Spinal cord (tissue), 10 donors: Measurements from ENCODE around the gene DENND1C. TPM values are rescaled to one million over a fixed set of nuclear protein-coding genes. Genes with fewer than 3 reads are reported as not detected.

Experiments
- DNase-seq, 6 donors: peaks; one replicate each; pipeline versions ENCODE4 v3.0.0 to v3.0.0-alpha.2; 2013 to 2015; ENCODE audit warnings: low spot score in 6 of 6, low read depth in 4 of 6
- H3K27ac ChIP-seq: one replicate; pipeline ENCODE4 v1.5.1; 2013; ENCODE audit warnings: low read depth, low read length, control low read depth
- H3K27me3 ChIP-seq: one replicate; pipeline ENCODE4 v1.6.1; 2013; ENCODE audit warnings: low read length; ENCODE audit not compliant: control insufficient read depth, insufficient read depth
- H3K36me3 ChIP-seq: one replicate; pipeline ENCODE4 v1.6.1; 2013; ENCODE audit warnings: low read length; ENCODE audit not compliant: control insufficient read depth, insufficient read depth
- H3K4me1 ChIP-seq: one replicate; pipeline ENCODE4 v1.6.1; 2013; ENCODE audit warnings: low read length; ENCODE audit not compliant: control insufficient read depth, insufficient read depth
- H3K4me3 ChIP-seq: one replicate; pipeline ENCODE4 v1.5.1; 2013; ENCODE audit warnings: low read depth, low read length, control low read depth
- H3K9me3 ChIP-seq: one replicate; pipeline ENCODE4 v1.6.1; 2013; ENCODE audit warnings: low read length; ENCODE audit not compliant: control insufficient read depth, insufficient read depth
- WGBS: methylation state at CpG from one replicate; pipeline ENCODE4 v1.1.5; 2013; ENCODE audit warnings: missing lambda C conversion rate; ENCODE audit not compliant: insufficient coverage; 5-methylcytosine and 5-hydroxymethylcytosine counted together
- long read RNA-seq, 4 donors: transcript quantifications; one replicate each; lab custom pipeline, GENCODE V29; 2026
- polyA plus RNA-seq, 2 donors: library from polyadenylated mRNA; unstranded; fragments of 120-200 nt; gene quantifications; one replicate each; pipeline ENCODE4 v1.2.1, GENCODE V29; 2013; ENCODE audit not compliant: insufficient read length in 2 of 2
- total RNA-seq, 2 donors: library from RNA; depleted of rRNA in 1 of 2; stranded (reverse); fragments of 120-200 nt in 1 of 2; fragments of >200 nt in 1 of 2; gene quantifications; one replicate each; pipeline versions ENCODE4 v1.2.3 to v1.2.4, GENCODE V29; 2013 to 2014
- donor health status: healthy.

The DENND1C gene
- under 1 TPM; 0.28 to 0.59 TPM for total RNA-seq
- 1 to 10 TPM; 2.2 to 2.4 TPM for polyA plus RNA-seq
- long read RNA-seq, donor 1, partial matches to known transcripts, result 0 of 1 reads
- long read RNA-seq, donor 1, other reads (novel, unspliced or antisense), result 0 of 1 reads
- long read RNA-seq, donor 2, result 0 reads
- long read RNA-seq, donor 3, result 0 reads
- long read RNA-seq, donor 4, result 0 reads

GRCh38 chr19:6481541-6482342 is at the start of gene DENND1C:
DENND1C (minus strand) TSS chr19:6481787; CDS start chr19:6481695, 92 bp downstream.
- no peak within 1 kb of the TSS for H3K4me3 ChIP-seq
- H3K36me3 ChIP-seq, result no peaks in the 10 kb centered on the region
- DNase-seq, result no peak
- H3K27me3 ChIP-seq, result peaks cover 5% of the 10 kb centered on the region
- peaks cover 1% of the 10 kb centered on the region for H3K9me3 ChIP-seq
- H3K4me1 ChIP-seq, result peaks cover 5% of the 10 kb centered on the region
- H3K27ac ChIP-seq, result no peak within 1 kb of the TSS
- WGBS, result 38% methylated on average over 19 of the region's 24 CpGs

GRCh38 chr19:6530386-6531162 is 49.0 kb upstream of the DENND1C start, which contains the start of gene TNFSF9:
TNFSF9 (plus strand) TSS chr19:6531026; CDS start chr19:6531037, 11 bp downstream.
- Histone ChIP-seq H3K27ac (no peak within 1 kb of the TSS), H3K4me1 (peaks cover 31% of the 10 kb centered on the region), H3K4me3 (peak within 1 kb of the TSS; percentile 71), H3K36me3 (peaks cover 6% of the 10 kb centered on the region), H3K27me3 (peaks cover 25% of the 10 kb centered on the region), H3K9me3 (no peaks in the 10 kb centered on the region)
- under 1% methylated on average over 43 of the region's 44 CpGs for WGBS
- peak in 5 of 6 donors; percentile 54 to 95 (median 73) for DNase-seq

GRCh38 chr19:6529937-6530385 is 48.4 kb upstream of the DENND1C start:
- Histone ChIP-seq H3K27me3 (peaks cover 25% of the 10 kb centered on the region), H3K27ac (no peak overlapping the region)
- WGBS, result 89% methylated on average over 2 of the region's 2 CpGs

GRCh38 chr19:6529351-6529750 is 47.8 kb upstream of the DENND1C start:
- H3K27me3 ChIP-seq, result peaks cover 21% of the 10 kb centered on the region
- 61% methylated on average over 2 of the region's 2 CpGs for WGBS

More at GRCh38 chr19:6529937-6530385, 48.4 kb upstream of the DENND1C start:
- DNase-seq, result no peak
- Histone ChIP-seq H3K4me1 (peaks cover 31% of the 10 kb centered on the region), H3K9me3 (no peaks in the 10 kb centered on the region), H3K4me3 (peak overlapping the region; percentile 71), H3K36me3 (peaks cover 6% of the 10 kb centered on the region)

GRCh38 chr19:6528544-6529121 is 47.0 kb upstream of the DENND1C start:
- WGBS, result 29% methylated on average over 7 of the region's 9 CpGs
- Histone ChIP-seq H3K9me3 (no peaks in the 10 kb centered on the region), H3K36me3 (no peaks in the 10 kb centered on the region), H3K27ac (no peak overlapping the region), H3K27me3 (peaks cover 17% of the 10 kb centered on the region), H3K4me3 (no peak overlapping the region), H3K4me1 (peaks cover 22% of the 10 kb centered on the region)
- DNase-seq, result peak in 1 of 6 donors; percentile 22

More at GRCh38 chr19:6529351-6529750, 47.8 kb upstream of the DENND1C start:
- peaks cover 25% of the 10 kb centered on the region for H3K4me1 ChIP-seq
- no peaks in the 10 kb centered on the region for H3K36me3 ChIP-seq
- no peak overlapping the region for H3K27ac ChIP-seq
- no peaks in the 10 kb centered on the region for H3K9me3 ChIP-seq
- no peak overlapping the region for H3K4me3 ChIP-seq
- DNase-seq, result no peak

GRCh38 chr19:6527893-6528543 is 46.4 kb upstream of the DENND1C start:
- WGBS, result 65% methylated on average over 15 of the region's 17 CpGs
- no peak overlapping the region for H3K27ac ChIP-seq
- no peaks in the 10 kb centered on the region for H3K9me3 ChIP-seq
- DNase-seq, result no peak
- no peak overlapping the region for H3K4me3 ChIP-seq
- H3K4me1 ChIP-seq, result peaks cover 22% of the 10 kb centered on the region
- H3K36me3 ChIP-seq, result no peaks in the 10 kb centered on the region
- H3K27me3 ChIP-seq, result peaks cover 17% of the 10 kb centered on the region

GRCh38 chr19:6524311-6524710 is 42.7 kb upstream of the DENND1C start:
- no peaks in the 10 kb centered on the region for H3K27me3 ChIP-seq
- H3K27ac ChIP-seq, result no peak overlapping the region
- peak in 1 of 6 donors; percentile 3 for DNase-seq
- H3K4me3 ChIP-seq, result no peak overlapping the region
- peaks cover 9% of the 10 kb centered on the region for H3K4me1 ChIP-seq
- WGBS, result 94% methylated on average over 2 of the region's 2 CpGs
- no peaks in the 10 kb centered on the region for H3K36me3 ChIP-seq
- no peaks in the 10 kb centered on the region for H3K9me3 ChIP-seq

GRCh38 chr19:6522712-6523111 is 41.1 kb upstream of the DENND1C start:
- no peak overlapping the region for H3K4me3 ChIP-seq
- H3K36me3 ChIP-seq, result no peaks in the 10 kb centered on the region
- H3K27me3 ChIP-seq, result no peaks in the 10 kb centered on the region
- H3K27ac ChIP-seq, result no peak overlapping the region
- no peaks in the 10 kb centered on the region for H3K9me3 ChIP-seq
- WGBS, result 74% methylated on average over 4 of the region's 6 CpGs
- no peaks in the 10 kb centered on the region for H3K4me1 ChIP-seq
- DNase-seq, result no peak
